Liver (tissue), 9 donors: ENCODE measurements around the gene SUMO2. TPM values are rescaled to one million over a fixed set of nuclear protein-coding genes. Genes with fewer than 3 reads are reported as not detected.

ENCODE experiments used
- DNase-seq: peaks from one replicate; pipeline ENCODE4 v3.0.0-alpha.2; 2017; ENCODE audit warnings: low spot score
- H3K27ac ChIP-seq, 2 donors: one replicate each; pipeline ENCODE4 v1.7.0; 2013; ENCODE audit warnings: inconsistent platforms in 2 of 2, low read length in 2 of 2, control low read depth in 1 of 2, low read depth in 1 of 2, mild to moderate bottlenecking in 1 of 2
- H3K27me3 ChIP-seq, 4 donors: one replicate each; pipeline versions ENCODE4 v1.6.1 to v1.7.0; 2013; ENCODE audit warnings: low read length in 3 of 4, inconsistent platforms in 1 of 4, mild to moderate bottlenecking in 1 of 4, moderate library complexity in 1 of 4; ENCODE audit not compliant: control insufficient read depth in 4 of 4, insufficient read depth in 4 of 4
- H3K36me3 ChIP-seq, 4 donors: one replicate each; pipeline versions ENCODE4 v1.6.1 to v1.7.0; 2013; ENCODE audit warnings: low read length in 3 of 4, mild to moderate bottlenecking in 3 of 4, low read depth in 1 of 4, moderate library complexity in 1 of 4; ENCODE audit not compliant: control insufficient read depth in 4 of 4, insufficient read depth in 3 of 4
- H3K4me1 ChIP-seq, 4 donors: one replicate each; pipeline versions ENCODE4 v1.6.1 to v1.7.0; 2013; ENCODE audit warnings: low read length in 3 of 4, mild to moderate bottlenecking in 3 of 4, moderate library complexity in 1 of 4; ENCODE audit not compliant: control insufficient read depth in 4 of 4, insufficient read depth in 4 of 4
- H3K4me3 ChIP-seq, 3 donors: one replicate each; pipeline versions ENCODE4 v1.6.1 to v1.7.0; 2013; ENCODE audit warnings: low read length in 3 of 3, control low read depth in 1 of 3, low read depth in 1 of 3, mild to moderate bottlenecking in 1 of 3
- H3K9ac ChIP-seq, 2 donors: one replicate each; pipeline ENCODE4 v1.7.0; 2013; ENCODE audit warnings: low read length in 2 of 2, mild to moderate bottlenecking in 2 of 2, moderate library complexity in 2 of 2, control low read depth in 1 of 2, low read depth in 1 of 2
- H3K9me3 ChIP-seq, 4 donors: one replicate each; pipeline versions ENCODE4 v1.6.1 to v1.7.0; 2013; ENCODE audit warnings: low read length in 3 of 4; ENCODE audit not compliant: control insufficient read depth in 4 of 4
- EGR1 ChIP-seq, 2 donors: IDR thresholded peaks; 2 replicates each; pipeline ENCODE4 v1.6.1; 2016 to 2018; ENCODE audit warnings: antibody characterized with exemption in 2 of 2, low read depth in 2 of 2
- FOXA1 ChIP-seq: IDR thresholded peaks from 2 replicates; pipeline ENCODE4 v1.6.1; 2016; ENCODE audit warnings: antibody characterized with exemption
- FOXA2 ChIP-seq: IDR thresholded peaks from 2 replicates; pipeline ENCODE4 v1.6.1; 2016; ENCODE audit warnings: antibody characterized with exemption
- GABPA ChIP-seq, 2 donors: IDR thresholded peaks in 1 of 2; conservative IDR thresholded peaks in 1 of 2; 2 replicates each; pipeline ENCODE4 v1.6.1; 2016; ENCODE audit warnings: antibody characterized with exemption in 2 of 2, mild to moderate bottlenecking in 1 of 2, moderate library complexity in 1 of 2
- HNF4A ChIP-seq, 2 donors: conservative IDR thresholded peaks; 2 replicates each; pipeline ENCODE4 v1.6.1; 2016; ENCODE audit warnings: antibody characterized with exemption in 2 of 2, mild to moderate bottlenecking in 2 of 2
- HNF4G ChIP-seq: IDR thresholded peaks from 2 replicates; pipeline ENCODE4 v1.6.1; 2016; ENCODE audit warnings: antibody characterized with exemption
- JUND ChIP-seq, 2 donors: IDR thresholded peaks; 2 replicates each; pipeline ENCODE4 v1.6.1; 2016; ENCODE audit warnings: antibody characterized with exemption in 2 of 2
- NR2F2 ChIP-seq: IDR thresholded peaks from 2 replicates; pipeline ENCODE4 v1.6.1; 2016; ENCODE audit warnings: antibody characterized with exemption
- RAD21 ChIP-seq, 2 donors: IDR thresholded peaks; 2 replicates each; pipeline ENCODE4 v1.6.1; 2016; ENCODE audit warnings: antibody characterized with exemption in 2 of 2, mild to moderate bottlenecking in 2 of 2
- REST ChIP-seq: IDR thresholded peaks from 2 replicates; pipeline ENCODE4 v1.6.1; 2016; ENCODE audit warnings: antibody characterized with exemption, mild to moderate bottlenecking
- RXRA ChIP-seq, 2 donors: IDR thresholded peaks; 2 replicates each; pipeline ENCODE4 v1.6.1; 2017 to 2018; ENCODE audit warnings: antibody characterized with exemption in 2 of 2, mild to moderate bottlenecking in 1 of 2
- SP1 ChIP-seq: IDR thresholded peaks from 2 replicates; pipeline ENCODE4 v1.6.1; 2018; ENCODE audit warnings: antibody characterized with exemption, mild to moderate bottlenecking
- TAF1 ChIP-seq: conservative IDR thresholded peaks from 2 replicates; pipeline ENCODE4 v1.6.1; 2016; ENCODE audit warnings: antibody characterized with exemption, mild to moderate bottlenecking
- YY1 ChIP-seq: IDR thresholded peaks from 2 replicates; pipeline ENCODE4 v1.6.1; 2016; ENCODE audit warnings: antibody characterized with exemption, mild to moderate bottlenecking
- WGBS: extraction: QIAGEN DNeasy Blood & Tissue Kit; methylation state at CpG from one replicate; pipeline ENCODE4 v1.1.7; 2013; 5-methylcytosine and 5-hydroxymethylcytosine counted together
- polyA plus RNA-seq, 2 donors: library from polyadenylated mRNA; stranded (reverse) in 1 of 2; unstranded in 1 of 2; fragments of 200-250 nt in 1 of 2; fragments of >200 nt in 1 of 2; fragmentation: Nextera tagmentation in 1 of 2; extraction: Ambion mirVana in 1 of 2; gene quantifications; one replicate each; pipeline versions ENCODE4 v1.2.1 to v1.2.3, GENCODE V29; 2013 to 2015
- total RNA-seq, 2 donors: library from RNA; depleted of rRNA; stranded (reverse); fragments of >200 nt; gene quantifications; one replicate each; pipeline ENCODE4 v1.2.3, GENCODE V29; 2014
- TF ChIP-seq, protein P1 (sequence below): IDR thresholded peaks from 2 replicates; pipeline ENCODE4 v1.6.1; 2016; ENCODE audit warnings: antibody characterized with exemption
- TF ChIP-seq, protein P2 (sequence below): IDR thresholded peaks from 2 replicates; pipeline ENCODE4 v1.6.1; 2016; ENCODE audit warnings: antibody characterized with exemption
- TF ChIP-seq, protein P3 (sequence below): IDR thresholded peaks from 2 replicates; pipeline ENCODE4 v1.6.1; 2016; ENCODE audit warnings: antibody characterized with exemption
- TF ChIP-seq, protein P4 (sequence below): fragments of 150-350 bp; IDR thresholded peaks from 2 replicates; pipeline ENCODE4 v1.5.1; 2017; ENCODE audit warnings: improper control_type of control experiment, low read depth, low read length; ENCODE audit not compliant: missing input control
- donor health status: healthy.
- donor health status: healthy.
- donor health status: healthy.
- donor health status: healthy.
- donor health status: healthy.

Gene SUMO2
- total and polyA plus RNA-seq, 4 donors = 20.9 to 160 (median 50.5) TPM

GRCh38 chr17:75219815-75220214, 37.1 kb upstream of the SUMO2 start:
- H3K9ac ChIP-seq = no peak overlapping the region
- no peak for TF ChIP-seq RAD21 (IDR thresholded peaks at IDR 0.05)
- TF ChIP-seq, protein P1, sequence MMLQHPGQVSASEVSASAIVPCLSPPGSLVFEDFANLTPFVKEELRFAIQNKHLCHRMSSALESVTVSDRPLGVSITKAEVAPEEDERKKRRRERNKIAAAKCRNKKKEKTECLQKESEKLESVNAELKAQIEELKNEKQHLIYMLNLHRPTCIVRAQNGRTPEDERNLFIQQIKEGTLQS = no peak
- TF ChIP-seq FOXA1 = no peak
- TF ChIP-seq, protein P2, sequence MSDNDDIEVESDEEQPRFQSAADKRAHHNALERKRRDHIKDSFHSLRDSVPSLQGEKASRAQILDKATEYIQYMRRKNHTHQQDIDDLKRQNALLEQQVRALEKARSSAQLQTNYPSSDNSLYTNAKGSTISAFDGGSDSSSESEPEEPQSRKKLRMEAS = no peak
- TF ChIP-seq HNF4A (conservative IDR thresholded peaks at IDR 0.05) = no peak
- TF ChIP-seq TAF1 = no peak
- no peak for TF ChIP-seq NR2F2
- no peak for TF ChIP-seq RXRA (IDR thresholded peaks at IDR 0.05)
- no peak for TF ChIP-seq GABPA (IDR thresholded peaks at IDR 0.05 in 1 of 2, conservative IDR thresholded peaks at IDR 0.05 in 1 of 2)
- no peak for TF ChIP-seq YY1
- no peak for TF ChIP-seq REST
- TF ChIP-seq FOXA2 = no peak
- TF ChIP-seq, protein P3, sequence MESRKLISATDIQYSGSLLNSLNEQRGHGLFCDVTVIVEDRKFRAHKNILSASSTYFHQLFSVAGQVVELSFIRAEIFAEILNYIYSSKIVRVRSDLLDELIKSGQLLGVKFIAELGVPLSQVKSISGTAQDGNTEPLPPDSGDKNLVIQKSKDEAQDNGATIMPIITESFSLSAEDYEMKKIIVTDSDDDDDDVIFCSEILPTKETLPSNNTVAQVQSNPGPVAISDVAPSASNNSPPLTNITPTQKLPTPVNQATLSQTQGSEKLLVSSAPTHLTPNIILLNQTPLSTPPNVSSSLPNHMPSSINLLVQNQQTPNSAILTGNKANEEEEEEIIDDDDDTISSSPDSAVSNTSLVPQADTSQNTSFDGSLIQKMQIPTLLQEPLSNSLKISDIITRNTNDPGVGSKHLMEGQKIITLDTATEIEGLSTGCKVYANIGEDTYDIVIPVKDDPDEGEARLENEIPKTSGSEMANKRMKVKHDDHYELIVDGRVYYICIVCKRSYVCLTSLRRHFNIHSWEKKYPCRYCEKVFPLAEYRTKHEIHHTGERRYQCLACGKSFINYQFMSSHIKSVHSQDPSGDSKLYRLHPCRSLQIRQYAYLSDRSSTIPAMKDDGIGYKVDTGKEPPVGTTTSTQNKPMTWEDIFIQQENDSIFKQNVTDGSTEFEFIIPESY = no peak
- no peak for TF ChIP-seq EGR1 (IDR thresholded peaks at IDR 0.05; ENCODE audit: low read depth in 2 of 2)
- TF ChIP-seq JUND (IDR thresholded peaks at IDR 0.05) = no peak
- no peak for TF ChIP-seq SP1
- TF ChIP-seq, protein P4, sequence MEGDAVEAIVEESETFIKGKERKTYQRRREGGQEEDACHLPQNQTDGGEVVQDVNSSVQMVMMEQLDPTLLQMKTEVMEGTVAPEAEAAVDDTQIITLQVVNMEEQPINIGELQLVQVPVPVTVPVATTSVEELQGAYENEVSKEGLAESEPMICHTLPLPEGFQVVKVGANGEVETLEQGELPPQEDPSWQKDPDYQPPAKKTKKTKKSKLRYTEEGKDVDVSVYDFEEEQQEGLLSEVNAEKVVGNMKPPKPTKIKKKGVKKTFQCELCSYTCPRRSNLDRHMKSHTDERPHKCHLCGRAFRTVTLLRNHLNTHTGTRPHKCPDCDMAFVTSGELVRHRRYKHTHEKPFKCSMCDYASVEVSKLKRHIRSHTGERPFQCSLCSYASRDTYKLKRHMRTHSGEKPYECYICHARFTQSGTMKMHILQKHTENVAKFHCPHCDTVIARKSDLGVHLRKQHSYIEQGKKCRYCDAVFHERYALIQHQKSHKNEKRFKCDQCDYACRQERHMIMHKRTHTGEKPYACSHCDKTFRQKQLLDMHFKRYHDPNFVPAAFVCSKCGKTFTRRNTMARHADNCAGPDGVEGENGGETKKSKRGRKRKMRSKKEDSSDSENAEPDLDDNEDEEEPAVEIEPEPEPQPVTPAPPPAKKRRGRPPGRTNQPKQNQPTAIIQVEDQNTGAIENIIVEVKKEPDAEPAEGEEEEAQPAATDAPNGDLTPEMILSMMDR = no peak
- H3K9me3 ChIP-seq = no peaks in the 10 kb centered on the region
- peaks cover 16 to 60% (median 35%) of the 10 kb centered on the region in 4 donors for H3K36me3 ChIP-seq
- no peak overlapping the region for H3K27ac ChIP-seq
- H3K4me1 ChIP-seq = no peaks in the 10 kb centered on the region
- no peak overlapping the region for H3K4me3 ChIP-seq
- WGBS = 97% methylated on average over 3 of the region's 3 CpGs
- DNase-seq = no peak
- H3K27me3 ChIP-seq = no peaks in the 10 kb centered on the region

DNA sequence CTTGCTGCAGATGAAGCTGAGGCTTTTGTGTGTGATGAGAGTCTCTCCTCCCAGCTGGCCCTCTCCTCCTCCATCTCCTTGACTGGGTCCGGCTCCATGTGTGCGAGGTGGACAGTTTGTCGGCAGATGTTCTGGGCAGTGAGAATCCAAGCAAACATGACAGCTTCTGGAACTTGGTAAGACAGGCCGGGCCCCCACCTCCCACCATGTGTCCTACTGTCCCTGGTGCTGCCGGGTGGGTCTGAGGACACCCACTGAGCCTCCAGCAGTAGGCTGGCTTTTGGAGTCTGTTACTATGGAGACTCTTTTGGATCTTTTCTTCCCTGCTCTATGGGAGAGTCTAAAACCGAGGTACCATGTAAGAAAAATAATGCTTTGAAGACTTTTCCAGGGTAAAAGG, 35.4 kb upstream of the SUMO2 start:
- H3K9me3 ChIP-seq = no peaks in the 10 kb centered on the region
- H3K4me3 ChIP-seq = no peak overlapping the region
- H3K9ac ChIP-seq = no peak overlapping the region
- H3K27me3 ChIP-seq = no peaks in the 10 kb centered on the region
- H3K4me1 ChIP-seq = no peaks in the 10 kb centered on the region
- DNase-seq = no peak
- WGBS = 98% methylated on average over 6 of the region's 6 CpGs
- no peak overlapping the region for H3K27ac ChIP-seq
- H3K36me3 ChIP-seq = peaks cover 20 to 69% (median 41%) of the 10 kb centered on the region in 4 donors
- TF ChIP-seq, protein P2 = no peak
- TF ChIP-seq HNF4G (no peak), YY1 (no peak), FOXA1 (no peak), NR2F2 (no peak), JUND (IDR thresholded peaks at IDR 0.05) (no peak), RXRA (IDR thresholded peaks at IDR 0.05) (no peak)
- TF ChIP-seq, protein P1 = no peak
- TF ChIP-seq, protein P3 = no peak
